ENCODE data around the gene LDHB. TPM values are rescaled to one million over a fixed set of nuclear protein-coding genes. Genes with fewer than 3 reads are reported as not detected.
A peak's percentile ranks its signal among the peaks of the same experiment; 100 is the strongest.

LDHB gene
- total and polyA plus RNA-seq, 10 of the 15 experiments (the other 5 are each of a cell fraction or from before 2014, with no cell fraction given): 800 to 3,692 (median 1,366) TPM

DNA sequence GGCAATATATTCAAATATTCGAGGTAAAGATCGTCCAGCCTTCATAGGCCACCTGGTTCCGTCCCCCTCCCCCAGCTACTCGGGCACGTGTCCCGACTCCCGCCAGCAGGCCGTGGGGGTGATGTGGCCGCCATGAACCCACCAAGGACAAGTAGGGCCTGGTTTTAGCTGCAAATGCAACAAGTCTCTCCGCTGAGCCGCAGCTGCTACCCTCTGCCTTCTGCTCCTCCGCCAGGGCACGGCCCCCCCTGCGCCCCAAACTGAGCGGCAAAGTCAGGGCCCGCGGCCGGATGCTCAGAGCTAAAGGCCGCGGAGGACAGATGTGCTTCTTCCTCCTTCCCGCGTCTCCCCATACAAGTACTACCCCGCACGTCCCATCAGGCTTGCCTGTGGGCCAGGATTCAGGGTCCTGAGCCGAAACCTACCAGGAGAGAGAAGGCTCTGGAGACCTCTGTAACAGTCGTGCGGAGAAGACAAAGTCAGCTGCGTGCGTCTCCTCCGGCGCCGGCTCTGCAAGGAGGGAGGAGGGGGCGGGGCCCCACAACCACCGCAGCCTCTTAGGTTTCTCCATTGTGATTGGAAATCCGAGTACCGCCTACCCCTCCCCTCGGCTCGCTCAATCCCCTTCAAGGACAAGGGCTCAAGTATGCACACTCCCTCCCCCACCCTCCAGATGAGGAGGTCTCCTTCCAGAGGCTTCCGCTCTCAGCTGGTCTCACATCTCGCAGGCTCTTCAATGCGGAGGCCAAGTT lies at the start of gene LDHB (continued):
- peak; percentile 76; the same call in 1 of the 3 replicates for TF ChIP-seq POU2F2 (IDR thresholded peaks at IDR 0.05; ENCODE audit: borderline replicate concordance, low read depth, low read length)
- TF ChIP-seq, protein P1, sequence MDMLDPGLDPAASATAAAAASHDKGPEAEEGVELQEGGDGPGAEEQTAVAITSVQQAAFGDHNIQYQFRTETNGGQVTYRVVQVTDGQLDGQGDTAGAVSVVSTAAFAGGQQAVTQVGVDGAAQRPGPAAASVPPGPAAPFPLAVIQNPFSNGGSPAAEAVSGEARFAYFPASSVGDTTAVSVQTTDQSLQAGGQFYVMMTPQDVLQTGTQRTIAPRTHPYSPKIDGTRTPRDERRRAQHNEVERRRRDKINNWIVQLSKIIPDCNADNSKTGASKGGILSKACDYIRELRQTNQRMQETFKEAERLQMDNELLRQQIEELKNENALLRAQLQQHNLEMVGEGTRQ (IDR thresholded peaks at IDR 0.05; ENCODE audit: borderline replicate concordance, low read depth, low read length): peak; percentile 19; the same call in 1 of the 2 replicates
- no peak for TF ChIP-seq FOXM1 (IDR thresholded peaks at IDR 0.05; ENCODE audit: low read depth, low read length)
- TF ChIP-seq RB1 (IDR thresholded peaks at IDR 0.05; ENCODE audit: borderline replicate concordance): peak; percentile 76; the same call in 1 of the 2 replicates
- TF ChIP-seq TCF12 (IDR thresholded peaks at IDR 0.05; ENCODE audit: low read depth, low read length): peak; percentile 38; the same call in 1 of the 2 replicates
- TF ChIP-seq, protein P2, sequence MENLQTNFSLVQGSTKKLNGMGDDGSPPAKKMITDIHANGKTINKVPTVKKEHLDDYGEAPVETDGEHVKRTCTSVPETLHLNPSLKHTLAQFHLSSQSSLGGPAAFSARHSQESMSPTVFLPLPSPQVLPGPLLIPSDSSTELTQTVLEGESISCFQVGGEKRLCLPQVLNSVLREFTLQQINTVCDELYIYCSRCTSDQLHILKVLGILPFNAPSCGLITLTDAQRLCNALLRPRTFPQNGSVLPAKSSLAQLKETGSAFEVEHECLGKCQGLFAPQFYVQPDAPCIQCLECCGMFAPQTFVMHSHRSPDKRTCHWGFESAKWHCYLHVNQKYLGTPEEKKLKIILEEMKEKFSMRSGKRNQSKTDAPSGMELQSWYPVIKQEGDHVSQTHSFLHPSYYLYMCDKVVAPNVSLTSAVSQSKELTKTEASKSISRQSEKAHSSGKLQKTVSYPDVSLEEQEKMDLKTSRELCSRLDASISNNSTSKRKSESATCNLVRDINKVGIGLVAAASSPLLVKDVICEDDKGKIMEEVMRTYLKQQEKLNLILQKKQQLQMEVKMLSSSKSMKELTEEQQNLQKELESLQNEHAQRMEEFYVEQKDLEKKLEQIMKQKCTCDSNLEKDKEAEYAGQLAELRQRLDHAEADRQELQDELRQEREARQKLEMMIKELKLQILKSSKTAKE (IDR thresholded peaks at IDR 0.05; ENCODE audit: low read depth, poor library complexity, severe bottlenecking): no peak
- TF ChIP-seq PAX5 (IDR thresholded peaks at IDR 0.05; ENCODE audit: borderline replicate concordance, low read depth, low read length): no peak
- no peak for TF ChIP-seq TCF7 (IDR thresholded peaks at IDR 0.05; ENCODE audit: borderline replicate concordance)

DNA sequence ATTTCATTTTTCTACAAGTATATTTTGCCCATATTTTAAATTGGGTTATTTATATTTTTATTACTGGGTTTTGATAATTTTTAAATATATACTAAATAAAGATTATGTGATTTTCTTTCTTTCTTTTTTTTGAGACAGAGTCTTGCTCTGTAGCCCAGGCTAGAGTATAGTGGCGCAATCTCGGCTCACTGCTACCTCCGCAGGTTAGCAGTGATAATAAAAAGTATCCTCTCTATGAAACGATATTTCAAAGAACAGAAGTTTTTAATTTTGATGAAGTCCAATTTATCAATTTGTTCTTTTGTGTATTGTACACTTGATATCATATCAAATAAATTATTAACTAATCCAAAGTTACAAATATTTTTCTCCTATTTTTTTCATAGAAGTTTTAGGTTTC lies 47.2 kb upstream of the LDHB start:
- no TSS peak for BruUV-seq (replicated peaks)
- 54% methylated on average over 4 of the region's 4 CpGs for WGBS (ENCODE audit: insufficient coverage, insufficient replicate concordance, low lambda C conversion rate, missing lambda C conversion rate)
- TF ChIP-seq, protein P3, sequence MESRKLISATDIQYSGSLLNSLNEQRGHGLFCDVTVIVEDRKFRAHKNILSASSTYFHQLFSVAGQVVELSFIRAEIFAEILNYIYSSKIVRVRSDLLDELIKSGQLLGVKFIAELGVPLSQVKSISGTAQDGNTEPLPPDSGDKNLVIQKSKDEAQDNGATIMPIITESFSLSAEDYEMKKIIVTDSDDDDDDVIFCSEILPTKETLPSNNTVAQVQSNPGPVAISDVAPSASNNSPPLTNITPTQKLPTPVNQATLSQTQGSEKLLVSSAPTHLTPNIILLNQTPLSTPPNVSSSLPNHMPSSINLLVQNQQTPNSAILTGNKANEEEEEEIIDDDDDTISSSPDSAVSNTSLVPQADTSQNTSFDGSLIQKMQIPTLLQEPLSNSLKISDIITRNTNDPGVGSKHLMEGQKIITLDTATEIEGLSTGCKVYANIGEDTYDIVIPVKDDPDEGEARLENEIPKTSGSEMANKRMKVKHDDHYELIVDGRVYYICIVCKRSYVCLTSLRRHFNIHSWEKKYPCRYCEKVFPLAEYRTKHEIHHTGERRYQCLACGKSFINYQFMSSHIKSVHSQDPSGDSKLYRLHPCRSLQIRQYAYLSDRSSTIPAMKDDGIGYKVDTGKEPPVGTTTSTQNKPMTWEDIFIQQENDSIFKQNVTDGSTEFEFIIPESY (IDR thresholded peaks at IDR 0.05): no peak
- TF ChIP-seq, protein P4, sequence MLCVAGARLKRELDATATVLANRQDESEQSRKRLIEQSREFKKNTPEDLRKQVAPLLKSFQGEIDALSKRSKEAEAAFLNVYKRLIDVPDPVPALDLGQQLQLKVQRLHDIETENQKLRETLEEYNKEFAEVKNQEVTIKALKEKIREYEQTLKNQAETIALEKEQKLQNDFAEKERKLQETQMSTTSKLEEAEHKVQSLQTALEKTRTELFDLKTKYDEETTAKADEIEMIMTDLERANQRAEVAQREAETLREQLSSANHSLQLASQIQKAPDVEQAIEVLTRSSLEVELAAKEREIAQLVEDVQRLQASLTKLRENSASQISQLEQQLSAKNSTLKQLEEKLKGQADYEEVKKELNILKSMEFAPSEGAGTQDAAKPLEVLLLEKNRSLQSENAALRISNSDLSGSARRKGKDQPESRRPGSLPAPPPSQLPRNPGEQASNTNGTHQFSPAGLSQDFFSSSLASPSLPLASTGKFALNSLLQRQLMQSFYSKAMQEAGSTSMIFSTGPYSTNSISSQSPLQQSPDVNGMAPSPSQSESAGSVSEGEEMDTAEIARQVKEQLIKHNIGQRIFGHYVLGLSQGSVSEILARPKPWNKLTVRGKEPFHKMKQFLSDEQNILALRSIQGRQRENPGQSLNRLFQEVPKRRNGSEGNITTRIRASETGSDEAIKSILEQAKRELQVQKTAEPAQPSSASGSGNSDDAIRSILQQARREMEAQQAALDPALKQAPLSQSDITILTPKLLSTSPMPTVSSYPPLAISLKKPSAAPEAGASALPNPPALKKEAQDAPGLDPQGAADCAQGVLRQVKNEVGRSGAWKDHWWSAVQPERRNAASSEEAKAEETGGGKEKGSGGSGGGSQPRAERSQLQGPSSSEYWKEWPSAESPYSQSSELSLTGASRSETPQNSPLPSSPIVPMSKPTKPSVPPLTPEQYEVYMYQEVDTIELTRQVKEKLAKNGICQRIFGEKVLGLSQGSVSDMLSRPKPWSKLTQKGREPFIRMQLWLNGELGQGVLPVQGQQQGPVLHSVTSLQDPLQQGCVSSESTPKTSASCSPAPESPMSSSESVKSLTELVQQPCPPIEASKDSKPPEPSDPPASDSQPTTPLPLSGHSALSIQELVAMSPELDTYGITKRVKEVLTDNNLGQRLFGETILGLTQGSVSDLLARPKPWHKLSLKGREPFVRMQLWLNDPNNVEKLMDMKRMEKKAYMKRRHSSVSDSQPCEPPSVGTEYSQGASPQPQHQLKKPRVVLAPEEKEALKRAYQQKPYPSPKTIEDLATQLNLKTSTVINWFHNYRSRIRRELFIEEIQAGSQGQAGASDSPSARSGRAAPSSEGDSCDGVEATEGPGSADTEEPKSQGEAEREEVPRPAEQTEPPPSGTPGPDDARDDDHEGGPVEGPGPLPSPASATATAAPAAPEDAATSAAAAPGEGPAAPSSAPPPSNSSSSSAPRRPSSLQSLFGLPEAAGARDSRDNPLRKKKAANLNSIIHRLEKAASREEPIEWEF (IDR thresholded peaks at IDR 0.05; ENCODE audit: insufficient replicate concordance, low read depth, low read length): no peak
- no peak for TF ChIP-seq TCF12 (IDR thresholded peaks at IDR 0.05; ENCODE audit: low read depth, low read length)
- TF ChIP-seq POLR2AphosphoS2 (IDR thresholded peaks at IDR 0.05; ENCODE audit: low read depth, low read length): no peak

More for the DNA sequence above, 47.2 kb upstream of the LDHB start:
- Histone ChIP-seq H3K4me1 (ENCODE audit: control insufficient read depth, insufficient read depth, low read length) (no peaks in the 10 kb centered on the region), H3K27ac (ENCODE audit: control insufficient read depth, insufficient read depth) (no peak overlapping the region), H2AFZ (ENCODE audit: control insufficient read depth, low read depth, low read length) (no peak overlapping the region), H3K79me2 (ENCODE audit: control insufficient read depth, insufficient read depth, low read length) (no peaks in the 10 kb centered on the region), H3K9ac (ENCODE audit: control insufficient read depth, insufficient read depth, low read length) (no peak overlapping the region), H4K20me1 (ENCODE audit: control insufficient read depth, insufficient read depth) (no peaks in the 10 kb centered on the region), H3K4me2 (ENCODE audit: control insufficient read depth, insufficient read depth) (no peak overlapping the region), H3K4me3 (no peak overlapping the region), H3K36me3 (ENCODE audit: control insufficient read depth in 2 of 2, insufficient read depth in 2 of 2, low read length in 1 of 2) (no peaks in the 10 kb centered on the region), H3K27me3 (replicated peaks in 1 of 2; ENCODE audit: control insufficient read depth in 2 of 2, insufficient read depth in 2 of 2, low read length in 1 of 2) (no peaks in the 10 kb centered on the region), H3K9me3 (replicated peaks; ENCODE audit: control insufficient read depth, insufficient read depth, low read length) (no peaks in the 10 kb centered on the region)
- RAD21 ChIA-PET (ENCODE audit: unreplicated experiment): no interaction called here
- ATAC-seq (no peak), FAIRE-seq (no peak), DNase-seq (ENCODE audit: low read depth, low spot score) (no peak)
- SMC1A ChIA-PET (ENCODE audit: uncharacterized antibody, unreplicated experiment): no interaction called here
- POLR2A ChIA-PET: no interaction called here
- intact Hi-C loops (cut with micrococcal nuclease; ENCODE audit: unreplicated experiment): no loop called here
- in situ Hi-C loops (cut with MboI): loop anchor here (10.0 kb wide), 1 partner anchor 290 kb away; no protein-coding TSS in a partner anchor
- CTCF ChIA-PET: no interaction called here
